Sigmoid colon (tissue), 4 donors: ENCODE data around the gene ATPAF1.
"Not testable (repeated sequence)": the region's sequence is repeated elsewhere in the genome, so short reads cannot be mapped to it uniquely, and the experiment has no call there.

ENCODE experiments used
- POLR2A ChIP-seq, 2 donors: fragments of 450-650 bp; IDR thresholded peaks; one replicate each; pipeline ENCODE4 v1.6.1; 2016; ENCODE audit warnings: antibody characterized with exemption in 2 of 2, mild to moderate bottlenecking in 2 of 2, moderate library complexity in 2 of 2
- POLR2AphosphoS5 ChIP-seq, 4 donors: sonication (generic); formaldehyde crosslinking; IDR thresholded peaks; one replicate each; pipeline ENCODE4 v1.6.1; 2017; ENCODE audit warnings: antibody characterized with exemption in 4 of 4
- TF ChIP-seq, protein P1 (sequence below), 4 experiments: fragments of 450-650 bp in 3 of 4; fragments of 200-600 bp in 1 of 4; IDR thresholded peaks; one replicate each; pipeline ENCODE4 v1.5.1; 2016 to 2019; ENCODE audit warnings: antibody characterized with exemption in 4 of 4, mild to moderate bottlenecking in 3 of 4, moderate library complexity in 2 of 4

DNA sequence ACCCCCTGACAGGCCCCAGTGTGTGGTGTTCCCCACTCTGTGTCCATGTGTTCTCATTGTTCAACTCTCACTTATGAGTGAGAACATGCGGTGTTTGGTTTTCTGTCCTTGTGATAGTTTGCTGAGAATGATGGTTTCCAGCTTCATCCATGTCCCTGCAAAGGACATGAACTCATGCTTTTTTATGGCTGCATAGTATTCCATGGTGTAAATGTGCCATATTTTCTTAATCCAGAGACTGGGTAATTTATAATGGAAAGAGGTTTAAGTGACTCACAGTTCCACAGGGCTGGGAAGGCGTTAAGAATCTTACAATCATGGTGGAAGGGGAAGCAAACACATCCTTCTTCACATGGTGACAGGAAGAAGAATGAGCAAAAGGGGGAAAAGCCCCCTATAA, 13.5 kb downstream of the ATPAF1 start:
- not testable (repeated sequence) for TF ChIP-seq POLR2A, POLR2AphosphoS5 (IDR thresholded peaks at IDR 0.05)
- TF ChIP-seq, protein P1, sequence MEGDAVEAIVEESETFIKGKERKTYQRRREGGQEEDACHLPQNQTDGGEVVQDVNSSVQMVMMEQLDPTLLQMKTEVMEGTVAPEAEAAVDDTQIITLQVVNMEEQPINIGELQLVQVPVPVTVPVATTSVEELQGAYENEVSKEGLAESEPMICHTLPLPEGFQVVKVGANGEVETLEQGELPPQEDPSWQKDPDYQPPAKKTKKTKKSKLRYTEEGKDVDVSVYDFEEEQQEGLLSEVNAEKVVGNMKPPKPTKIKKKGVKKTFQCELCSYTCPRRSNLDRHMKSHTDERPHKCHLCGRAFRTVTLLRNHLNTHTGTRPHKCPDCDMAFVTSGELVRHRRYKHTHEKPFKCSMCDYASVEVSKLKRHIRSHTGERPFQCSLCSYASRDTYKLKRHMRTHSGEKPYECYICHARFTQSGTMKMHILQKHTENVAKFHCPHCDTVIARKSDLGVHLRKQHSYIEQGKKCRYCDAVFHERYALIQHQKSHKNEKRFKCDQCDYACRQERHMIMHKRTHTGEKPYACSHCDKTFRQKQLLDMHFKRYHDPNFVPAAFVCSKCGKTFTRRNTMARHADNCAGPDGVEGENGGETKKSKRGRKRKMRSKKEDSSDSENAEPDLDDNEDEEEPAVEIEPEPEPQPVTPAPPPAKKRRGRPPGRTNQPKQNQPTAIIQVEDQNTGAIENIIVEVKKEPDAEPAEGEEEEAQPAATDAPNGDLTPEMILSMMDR (IDR thresholded peaks at IDR 0.05): not testable (repeated sequence)
